Measurements from ENCODE around the gene KRT13.

The KRT13 gene

GRCh38 chr17:41518031-41518430, 12.6 kb upstream of the KRT13 start:
- H3K27me3 Mint-ChIP-seq = no peaks in the 10 kb centered on the region
- H3K36me3 Mint-ChIP-seq = no peaks in the 10 kb centered on the region
- H3K4me3 Mint-ChIP-seq = no peak overlapping the region
- H3K27ac Mint-ChIP-seq = no peak overlapping the region
- H3K9me3 Mint-ChIP-seq (ENCODE audit: low read depth) = no peaks in the 10 kb centered on the region
- H3K4me1 Mint-ChIP-seq (ENCODE audit: low read depth) = no peaks in the 10 kb centered on the region

- Mint-ChIP-seq H3K9me3 (ENCODE audit: low read depth) (no peaks in the 10 kb centered on the region), H3K36me3 (no peaks in the 10 kb centered on the region), H3K27me3 (no peaks in the 10 kb centered on the region), H3K27ac (no peak overlapping the region), H3K4me1 (ENCODE audit: low read depth) (no peaks in the 10 kb centered on the region), H3K4me3 (no peak overlapping the region)
Observed at GRCh38 chr17:41516830-41517283, 11.4 kb upstream of the KRT13 start.

GRCh38 chr17:41516147-41516829, 10.9 kb upstream of the KRT13 start:
- Mint-ChIP-seq H3K27ac (no peak overlapping the region), H3K4me1 (ENCODE audit: low read depth) (no peaks in the 10 kb centered on the region), H3K27me3 (no peaks in the 10 kb centered on the region), H3K9me3 (ENCODE audit: low read depth) (no peaks in the 10 kb centered on the region), H3K4me3 (no peak overlapping the region), H3K36me3 (no peaks in the 10 kb centered on the region)

GRCh38 chr17:41513168-41513547, 7.7 kb upstream of the KRT13 start:
- H3K9me3 Mint-ChIP-seq (ENCODE audit: low read depth) = no peaks in the 10 kb centered on the region
- no peaks in the 10 kb centered on the region for H3K36me3 Mint-ChIP-seq
- H3K27ac Mint-ChIP-seq = no peak overlapping the region
- no peaks in the 10 kb centered on the region for H3K27me3 Mint-ChIP-seq
- no peak overlapping the region for H3K4me3 Mint-ChIP-seq
- no peaks in the 10 kb centered on the region for H3K4me1 Mint-ChIP-seq (ENCODE audit: low read depth)

GRCh38 chr17:41512546-41513167, 7.2 kb upstream of the KRT13 start:
- Mint-ChIP-seq H3K27ac (no peak overlapping the region), H3K4me3 (no peak overlapping the region), H3K9me3 (ENCODE audit: low read depth) (no peaks in the 10 kb centered on the region), H3K4me1 (ENCODE audit: low read depth) (no peaks in the 10 kb centered on the region), H3K36me3 (no peaks in the 10 kb centered on the region), H3K27me3 (no peaks in the 10 kb centered on the region)

- no peaks in the 10 kb centered on the region for H3K27me3 Mint-ChIP-seq
- H3K27ac Mint-ChIP-seq = no peak overlapping the region
- no peaks in the 10 kb centered on the region for H3K4me1 Mint-ChIP-seq (ENCODE audit: low read depth)
- H3K4me3 Mint-ChIP-seq = no peak overlapping the region
- no peaks in the 10 kb centered on the region for H3K36me3 Mint-ChIP-seq
- no peaks in the 10 kb centered on the region for H3K9me3 Mint-ChIP-seq (ENCODE audit: low read depth)
Observed at GRCh38 chr17:41511716-41512115, 6.3 kb upstream of the KRT13 start.

GRCh38 chr17:41511116-41511515, 5.7 kb upstream of the KRT13 start:
- no peaks in the 10 kb centered on the region for H3K9me3 Mint-ChIP-seq (ENCODE audit: low read depth)
- no peak overlapping the region for H3K4me3 Mint-ChIP-seq
- H3K27ac Mint-ChIP-seq = no peak overlapping the region
- H3K4me1 Mint-ChIP-seq (ENCODE audit: low read depth) = no peaks in the 10 kb centered on the region
- no peaks in the 10 kb centered on the region for H3K27me3 Mint-ChIP-seq
- no peaks in the 10 kb centered on the region for H3K36me3 Mint-ChIP-seq

- H3K4me3 Mint-ChIP-seq = no peak overlapping the region
- no peaks in the 10 kb centered on the region for H3K4me1 Mint-ChIP-seq (ENCODE audit: low read depth)
- no peaks in the 10 kb centered on the region for H3K9me3 Mint-ChIP-seq (ENCODE audit: low read depth)
- no peak overlapping the region for H3K27ac Mint-ChIP-seq
- no peaks in the 10 kb centered on the region for H3K27me3 Mint-ChIP-seq
- H3K36me3 Mint-ChIP-seq = no peaks in the 10 kb centered on the region
Observed at GRCh38 chr17:41510251-41511065, 5.0 kb upstream of the KRT13 start.

- H3K36me3 Mint-ChIP-seq = no peaks in the 10 kb centered on the region
Observed at GRCh38 chr17:41507315-41507880, 2.0 kb upstream of the KRT13 start.

GRCh38 chr17:41505809-41506767, 676 bp upstream of the KRT13 start:
- H3K4me1 Mint-ChIP-seq (ENCODE audit: low read depth) = no peaks in the 10 kb centered on the region
- no peaks in the 10 kb centered on the region for H3K9me3 Mint-ChIP-seq (ENCODE audit: low read depth)

More at GRCh38 chr17:41507315-41507880, 2.0 kb upstream of the KRT13 start:
- Mint-ChIP-seq H3K4me1 (ENCODE audit: low read depth) (no peaks in the 10 kb centered on the region), H3K9me3 (ENCODE audit: low read depth) (no peaks in the 10 kb centered on the region), H3K27me3 (no peaks in the 10 kb centered on the region), H3K4me3 (no peak overlapping the region), H3K27ac (no peak overlapping the region)

GRCh38 chr17:41504246-41504977, 1.0 kb downstream of the KRT13 start:
- no peaks in the 10 kb centered on the region for H3K9me3 Mint-ChIP-seq (ENCODE audit: low read depth)
- H3K4me1 Mint-ChIP-seq (ENCODE audit: low read depth) = no peaks in the 10 kb centered on the region
- H3K4me3 Mint-ChIP-seq = no peak overlapping the region
- no peak overlapping the region for H3K27ac Mint-ChIP-seq
- H3K27me3 Mint-ChIP-seq = no peaks in the 10 kb centered on the region
- H3K36me3 Mint-ChIP-seq = no peaks in the 10 kb centered on the region

More at GRCh38 chr17:41505809-41506767, 676 bp upstream of the KRT13 start:
- Mint-ChIP-seq H3K27me3 (no peaks in the 10 kb centered on the region), H3K36me3 (no peaks in the 10 kb centered on the region), H3K4me3 (no peak overlapping the region), H3K27ac (no peak overlapping the region)

- no peaks in the 10 kb centered on the region for H3K27me3 Mint-ChIP-seq
- H3K9me3 Mint-ChIP-seq (ENCODE audit: low read depth) = no peaks in the 10 kb centered on the region
- H3K4me3 Mint-ChIP-seq = no peak overlapping the region
- no peaks in the 10 kb centered on the region for H3K36me3 Mint-ChIP-seq
- H3K27ac Mint-ChIP-seq = no peak overlapping the region
- H3K4me1 Mint-ChIP-seq (ENCODE audit: low read depth) = peaks cover 2% of the 10 kb centered on the region
Observed at GRCh38 chr17:41503202-41503601, 2.2 kb downstream of the KRT13 start.

GRCh38 chr17:41500131-41500911, 5.1 kb downstream of the KRT13 start:
- Mint-ChIP-seq H3K4me1 (ENCODE audit: low read depth) (peaks cover 10% of the 10 kb centered on the region), H3K27me3 (no peaks in the 10 kb centered on the region), H3K9me3 (ENCODE audit: low read depth) (no peaks in the 10 kb centered on the region), H3K4me3 (no peak overlapping the region), H3K27ac (no peak overlapping the region), H3K36me3 (no peaks in the 10 kb centered on the region)
